Endodermal cell (in vitro differentiated cells): ENCODE data around the gene ARID3C. TPM values are rescaled to one million over a fixed set of nuclear protein-coding genes. Genes with fewer than 3 reads are reported as not detected.

ENCODE experiments used
- DNase-seq: peaks from one replicate; pipeline ENCODE4 v3.0.0-alpha.2; 2017
- H3K27ac ChIP-seq: 2 replicates; pipeline ENCODE4 v1.5.1; 2013; ENCODE audit warnings: mild to moderate bottlenecking, low read depth, low read length, moderate library complexity
- H3K27me3 ChIP-seq: 2 replicates; pipeline ENCODE4 v1.6.1; 2013; ENCODE audit warnings: mild to moderate bottlenecking, low read length, moderate library complexity; ENCODE audit not compliant: insufficient read depth, control insufficient read depth, poor library complexity, severe bottlenecking
- H3K36me3 ChIP-seq: 2 replicates; pipeline ENCODE4 v1.7.0; 2013; ENCODE audit warnings: mild to moderate bottlenecking, low read length, moderate library complexity; ENCODE audit not compliant: control insufficient read depth, insufficient read depth
- H3K4me1 ChIP-seq: one replicate; pipeline ENCODE4 v1.7.0; 2013; ENCODE audit warnings: low read length; ENCODE audit not compliant: control insufficient read depth, insufficient read depth
- H3K4me3 ChIP-seq: 2 replicates; pipeline ENCODE4 v1.5.1; 2013; ENCODE audit warnings: mild to moderate bottlenecking, low read length, moderate library complexity
- H3K9ac ChIP-seq: 2 replicates; pipeline ENCODE4 v1.6.1; 2013; ENCODE audit warnings: mild to moderate bottlenecking, low read length, moderate library complexity; ENCODE audit not compliant: poor library complexity, severe bottlenecking; ENCODE audit errors: extremely low read depth
- H3K9me3 ChIP-seq: 2 replicates; pipeline ENCODE4 v1.6.1; 2013; ENCODE audit warnings: mild to moderate bottlenecking, low read length, moderate library complexity; ENCODE audit not compliant: control insufficient read depth
- H3K27ac Mint-ChIP-seq: 2 replicates; pipeline ENCODE4 v1.8.0; 2020; ENCODE audit warnings: mixed read lengths
- H3K27me3 Mint-ChIP-seq: 2 replicates; pipeline ENCODE4 v1.8.0; 2021; ENCODE audit warnings: mild to moderate bottlenecking, mixed read lengths; ENCODE audit not compliant: insufficient read depth
- H3K36me3 Mint-ChIP-seq: 2 replicates; pipeline ENCODE4 v1.8.0; 2020; ENCODE audit warnings: low read depth, mixed read lengths
- H3K4me1 Mint-ChIP-seq: 2 replicates; pipeline ENCODE4 v1.8.0; 2020; ENCODE audit warnings: mixed read lengths
- H3K4me3 Mint-ChIP-seq: 2 replicates; pipeline ENCODE4 v1.8.0; 2020; ENCODE audit warnings: mild to moderate bottlenecking, moderate library complexity, mixed read lengths
- H3K9me3 Mint-ChIP-seq: 2 replicates; pipeline ENCODE4 v1.8.0; 2020; ENCODE audit warnings: mild to moderate bottlenecking, mixed read lengths
- CTCF ChIP-seq: fragments of 200-600 bp; sonication (generic); conservative IDR thresholded peaks from 2 replicates; pipeline ENCODE4 v1.5.0; 2021; ENCODE audit warnings: antibody characterized with exemption, mild to moderate bottlenecking
- WGBS, 2 experiments: methylation state at CpG; one replicate each; pipeline versions ENCODE4 v1.1.5 to v1.1.7; 2013; ENCODE audit warnings: missing lambda C conversion rate in 2 of 2, mixed read lengths in 1 of 2; ENCODE audit not compliant: insufficient coverage in 1 of 2, insufficient read length in 1 of 2; 5-methylcytosine and 5-hydroxymethylcytosine counted together
- long read RNA-seq, 4 experiments: library from polyadenylated mRNA in 2 of 4; library from RNA in 1 of 4; library from capped mRNA in 1 of 4; stranded (forward) in 3 of 4; unstranded in 1 of 4; transcript quantifications; one replicate each; pipeline ENCODE4 v2.0.0, GENCODE V29; 2020 to 2021; ENCODE audit warnings: inconsistent platforms in 1 of 4
- polyA plus RNA-seq, 2 experiments: library from polyadenylated mRNA; stranded (reverse); fragments of 50-300 nt; gene quantifications; one replicate each; pipeline ENCODE4 v1.2.3, GENCODE V29; 2013
- total RNA-seq, 2 donors: library from RNA; stranded (reverse); fragmentation: NEBNext Ultra II Directional in 1 of 2; extraction: Animal tissue kit (Norgen Biotek cat#: 25700) in 1 of 2; gene quantifications; 2 replicates in 1 of 2; 3 replicates in 1 of 2; pipeline ENCODE4 v1.2.1, GENCODE V29; 2021

ARID3C gene
- under 1 TPM; 0.31 to 0.80 TPM for total RNA-seq
- polyA plus RNA-seq (2013, experiment 1 of 2) = 0.14 TPM
- polyA plus RNA-seq (2013, experiment 2 of 2) = 0.83 TPM
- long read RNA-seq, experiment 1 = 0 reads
- long read RNA-seq, experiment 2, partial matches to known transcripts = 2 of 3 reads
- long read RNA-seq, experiment 2, other reads (novel, unspliced or antisense) = 1 of 3 reads
- long read RNA-seq, experiment 3, partial matches to known transcripts = 0 of 2 reads
- long read RNA-seq, experiment 3, other reads (novel, unspliced or antisense) = 2 of 2 reads
- long read RNA-seq, experiment 4, partial matches to known transcripts = 0 of 1 reads
- long read RNA-seq, experiment 4, other reads (novel, unspliced or antisense) = 1 of 1 reads

- peaks cover 7% of the 10 kb centered on the region for H3K4me1 ChIP-seq
- Mint-ChIP-seq H3K4me1 (peaks cover 24% of the 10 kb centered on the region), H3K27ac (no peak within 1 kb of the TSS), H3K36me3 (no peaks in the 10 kb centered on the region), H3K4me3 (peak within 1 kb of the TSS; percentile 56), H3K9me3 (no peaks in the 10 kb centered on the region), H3K27me3 (peaks cover 88% of the 10 kb centered on the region)
- WGBS, 2 experiments = 3% methylated on average over 28 to 69 of the region's 69 CpGs
- H3K27ac ChIP-seq = no peak within 1 kb of the TSS
- peak; percentile 77 for DNase-seq
- no peaks in the 10 kb centered on the region for H3K36me3 ChIP-seq
- H3K4me3 ChIP-seq = peak within 1 kb of the TSS; percentile 69
- H3K27me3 ChIP-seq = peaks cover 71% of the 10 kb centered on the region
- TF ChIP-seq CTCF = no peak
- H3K9ac ChIP-seq = no peak within 1 kb of the TSS
- H3K9me3 ChIP-seq = no peaks in the 10 kb centered on the region
Measured at GRCh38 chr9:34628656-34629490, at the start of gene ARID3C. Gene ARID3C (minus strand): TSS chr9:34629066. CDS start chr9:34628014, 1,052 bp downstream.

- no peak for TF ChIP-seq CTCF
- Mint-ChIP-seq H3K36me3 (peaks cover 11% of the 10 kb centered on the region), H3K4me3 (no peak overlapping the region), H3K27me3 (peaks cover 5% of the 10 kb centered on the region), H3K27ac (no peak overlapping the region), H3K9me3 (no peaks in the 10 kb centered on the region), H3K4me1 (peaks cover 8% of the 10 kb centered on the region)
- DNase-seq = no peak
- Histone ChIP-seq H3K27ac (no peak overlapping the region), H3K36me3 (no peaks in the 10 kb centered on the region), H3K9me3 (no peaks in the 10 kb centered on the region), H3K9ac (no peak overlapping the region), H3K4me1 (no peaks in the 10 kb centered on the region), H3K27me3 (no peaks in the 10 kb centered on the region), H3K4me3 (no peak overlapping the region)
- WGBS, 2 experiments = 94 to 100% methylated on average over 1 to 2 of the region's 2 CpGs
Measured at GRCh38 chr9:34675869-34676268, 47.0 kb upstream of the ARID3C start.

- Histone ChIP-seq H3K9me3 (peaks cover under 1% of the 10 kb centered on the region), H3K4me1 (no peaks in the 10 kb centered on the region), H3K4me3 (no peak overlapping the region), H3K27me3 (no peaks in the 10 kb centered on the region), H3K9ac (no peak overlapping the region), H3K36me3 (peaks cover under 1% of the 10 kb centered on the region), H3K27ac (no peak overlapping the region)
- Mint-ChIP-seq H3K27me3 (peaks cover 7% of the 10 kb centered on the region), H3K27ac (no peak overlapping the region), H3K9me3 (peaks cover 4% of the 10 kb centered on the region), H3K36me3 (peaks cover 12% of the 10 kb centered on the region), H3K4me3 (no peak overlapping the region), H3K4me1 (peaks cover 8% of the 10 kb centered on the region)
- 23 to 40% methylated on average over 6 to 10 of the region's 10 CpGs for WGBS, 2 experiments
- peak; percentile 95 for TF ChIP-seq CTCF
- DNase-seq = peak; percentile 98
Measured at GRCh38 chr9:34675048-34675714, 46.3 kb upstream of the ARID3C start.
